HG02970 (cell line): Measurements from ENCODE around the gene HP.

Experiments
- ATAC-seq: cut with Tn5 transposase; IDR thresholded peaks from one replicate; pipeline ENCODE4 v1.9.1; 2021; ENCODE audit warnings: mild to moderate bottlenecking, moderate library complexity, moderate number of reproducible peaks; ENCODE audit not compliant: unreplicated experiment, low FRiP score

HP gene

GRCh38 chr16:72083778-72084404, 29.6 kb downstream of the HP start:
- no peak for ATAC-seq

GRCh38 chr16:72084445-72084844, 30.1 kb downstream of the HP start:
- ATAC-seq, result no peak

DNA sequence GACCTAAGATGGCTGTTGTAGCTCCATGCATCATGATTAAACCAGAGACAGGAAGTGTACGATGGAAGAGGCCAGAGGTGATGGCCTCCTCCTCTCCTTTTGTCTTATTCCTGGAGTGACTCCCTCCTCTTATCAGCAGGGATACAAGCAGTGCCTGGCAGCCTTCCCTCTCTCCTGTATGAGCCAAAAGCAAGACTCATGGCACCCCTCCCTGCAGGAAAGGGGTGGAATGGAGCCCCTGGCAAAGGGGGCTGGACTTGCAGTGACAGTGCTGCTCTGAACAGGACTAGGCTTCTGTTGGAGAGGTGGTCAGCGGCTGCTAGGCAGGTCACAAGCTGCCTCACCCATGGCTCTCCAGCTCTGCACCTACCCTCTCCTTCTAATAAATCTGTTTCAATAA, 30.7 kb downstream of the HP start:
- ATAC-seq, result no peak

GRCh38 chr16:72091217-72091616, 36.9 kb downstream of the HP start:
- ATAC-seq, result no peak

GRCh38 chr16:72092832-72093447, 38.6 kb downstream of the HP start:
- no peak for ATAC-seq

- peak; percentile 98 for ATAC-seq
Observed at GRCh38 chr16:72093448-72094265, 39.4 kb downstream of the HP start, which contains the start of the genes DHX38 and TXNL4B. Gene DHX38 (plus strand): TSS chr16:72093847. CDS start chr16:72096158, 2,311 bp downstream. Gene TXNL4B (minus strand): TSS chr16:72093620. CDS start chr16:72090749, 2,871 bp downstream.

DNA sequence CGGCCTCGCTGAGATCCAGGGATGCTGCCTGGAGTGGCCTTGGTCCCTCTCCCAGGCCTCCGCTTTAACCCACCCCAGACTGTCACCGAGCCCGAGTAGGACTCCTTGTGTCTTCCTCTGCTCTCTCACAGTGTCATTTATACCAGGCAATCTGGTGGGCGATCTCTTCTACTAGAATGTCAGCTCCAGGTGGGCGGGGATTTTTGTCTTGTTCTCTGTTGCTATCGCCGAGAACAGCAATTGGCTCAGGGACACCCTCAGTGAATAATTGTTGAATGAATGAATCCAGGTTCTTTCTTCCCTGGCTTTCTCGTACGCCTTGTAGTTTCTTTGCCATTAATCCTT, 39.9 kb downstream of the HP start:
- ATAC-seq, result no peak

GRCh38 chr16:72098936-72099335, 44.6 kb downstream of the HP start:
- no peak for ATAC-seq

- no peak for ATAC-seq
Observed at GRCh38 chr16:72099377-72099818, 45.1 kb downstream of the HP start.

GRCh38 chr16:72101195-72101594, 46.9 kb downstream of the HP start:
- no peak for ATAC-seq

DNA sequence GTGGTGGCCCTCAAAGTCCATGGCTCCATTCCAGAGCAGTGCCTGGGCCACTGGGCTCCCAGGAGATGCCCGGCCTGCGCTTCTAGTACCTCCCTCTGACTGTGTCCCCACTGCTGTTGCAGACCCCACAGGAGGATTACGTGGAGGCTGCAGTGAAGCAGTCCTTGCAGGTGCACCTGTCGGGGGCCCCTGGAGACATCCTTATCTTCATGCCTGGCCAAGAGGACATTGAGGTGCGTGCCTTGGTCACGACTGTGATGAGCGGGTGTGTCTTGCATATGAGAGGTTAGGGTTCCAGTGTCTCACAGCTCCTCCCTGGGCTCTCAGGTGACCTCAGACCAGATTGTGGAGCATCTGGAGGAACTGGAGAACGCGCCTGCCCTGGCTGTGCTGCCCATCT, 50.6 kb downstream of the HP start:
- no peak for ATAC-seq

DNA sequence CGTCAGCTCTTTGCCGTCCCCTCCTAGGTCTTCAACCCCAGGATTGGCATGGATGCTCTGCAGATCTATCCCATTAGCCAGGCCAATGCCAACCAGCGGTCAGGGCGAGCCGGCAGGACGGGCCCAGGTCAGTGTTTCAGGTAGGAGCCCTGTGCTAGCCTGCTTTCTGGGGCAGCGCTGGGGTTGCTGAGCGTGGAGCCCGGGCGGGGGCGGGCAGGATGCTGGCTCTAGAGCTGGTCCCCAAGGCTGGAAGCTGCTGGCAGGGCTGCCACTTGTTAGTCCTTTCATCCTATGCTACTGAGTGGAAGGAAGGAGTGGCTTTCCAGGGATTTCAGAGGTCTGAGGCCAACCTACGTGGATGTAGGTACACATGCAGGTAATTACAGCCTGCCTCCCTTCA, 51.7 kb downstream of the HP start:
- ATAC-seq, result no peak

DNA sequence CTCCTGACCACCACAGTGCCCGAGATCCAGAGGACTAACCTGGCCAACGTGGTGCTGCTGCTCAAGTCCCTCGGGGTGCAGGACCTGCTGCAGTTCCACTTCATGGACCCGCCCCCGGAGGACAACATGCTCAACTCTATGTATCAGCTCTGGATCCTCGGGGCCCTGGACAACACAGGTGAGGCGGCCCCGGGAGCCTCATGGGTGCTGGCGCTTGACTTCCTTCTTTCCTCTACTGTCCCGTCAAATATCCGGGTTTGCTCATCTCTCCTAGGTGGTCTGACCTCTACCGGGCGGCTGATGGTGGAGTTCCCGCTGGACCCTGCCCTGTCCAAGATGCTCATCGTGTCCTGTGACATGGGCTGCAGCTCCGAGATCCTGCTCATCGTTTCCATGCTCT, 53.1 kb downstream of the HP start:
- no peak for ATAC-seq

DNA sequence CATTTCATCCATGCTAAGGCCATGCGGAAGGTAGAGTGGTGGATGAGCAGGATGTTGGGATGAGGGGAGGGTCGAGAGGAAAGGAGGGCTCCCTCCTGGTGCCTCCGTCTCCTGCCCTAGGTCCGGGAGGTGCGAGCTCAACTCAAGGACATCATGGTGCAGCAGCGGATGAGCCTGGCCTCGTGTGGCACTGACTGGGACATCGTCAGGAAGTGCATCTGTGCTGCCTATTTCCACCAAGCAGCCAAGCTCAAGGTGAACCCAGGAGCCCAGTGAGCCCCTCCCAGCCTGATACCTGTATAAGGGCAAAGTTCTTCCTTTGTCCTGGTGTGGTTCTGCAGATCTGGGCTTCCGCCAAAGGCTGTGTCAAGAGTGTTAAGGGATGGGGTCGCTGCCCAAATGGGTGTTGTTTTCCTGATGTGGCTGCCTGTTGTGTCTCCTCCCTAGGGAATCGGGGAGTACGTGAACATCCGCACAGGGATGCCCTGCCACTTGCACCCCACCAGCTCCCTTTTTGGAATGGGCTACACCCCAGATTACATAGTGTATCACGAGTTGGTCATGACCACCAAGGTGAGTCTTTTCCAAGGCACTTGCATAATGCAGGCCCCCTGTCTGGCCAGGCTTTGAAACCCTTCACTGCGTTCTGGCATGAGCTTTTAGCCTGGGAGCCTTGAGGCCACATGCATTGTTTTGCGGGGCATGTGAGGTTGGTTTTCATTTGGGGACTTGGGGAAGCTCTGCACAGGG, 54.2 kb downstream of the HP start:
- ATAC-seq, result no peak

- ATAC-seq, result no peak
Observed at GRCh38 chr16:72109300-72109699, 55.0 kb downstream of the HP start.

DNA sequence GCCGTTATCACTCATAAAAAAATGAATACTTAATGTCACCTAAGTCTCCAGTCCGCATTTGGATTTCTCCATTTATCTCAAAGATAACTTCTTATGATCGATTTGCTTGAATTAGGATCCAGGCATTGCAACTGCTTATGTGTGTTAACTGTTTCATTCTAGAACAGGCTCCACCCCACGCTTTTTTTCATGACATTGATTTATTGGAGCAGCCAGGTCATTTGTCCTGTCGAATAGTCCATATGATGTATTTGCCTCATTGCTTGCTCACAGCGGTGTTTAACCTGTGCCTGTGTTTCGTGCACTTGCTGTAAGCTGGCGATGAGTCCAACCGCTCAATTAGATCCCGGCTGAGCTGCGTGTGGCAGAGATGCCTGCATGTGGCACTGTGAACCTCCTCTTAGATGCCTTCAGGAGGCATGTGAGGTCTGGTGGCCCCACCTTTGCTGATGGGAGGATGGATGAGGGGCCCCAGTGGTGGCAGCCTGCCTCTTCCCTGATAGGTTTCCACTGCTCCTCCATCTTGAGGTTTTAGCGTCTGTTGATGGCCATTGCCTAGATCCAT, 55.7 kb downstream of the HP start:
- ATAC-seq, result no peak
